Effector memory CD4-positive, alpha-beta T cell (primary cell): ENCODE data around the gene C11orf52.

Experiments used
- DNase-seq, 3 donors: peaks; one replicate each; pipeline ENCODE4 v3.0.0-alpha.2; 2020
- H3K27ac ChIP-seq: 2 replicates; pipeline ENCODE4 v1.7.0; 2013; ENCODE audit warnings: mild to moderate bottlenecking, low read length, moderate library complexity; ENCODE audit not compliant: insufficient read depth, poor library complexity, severe bottlenecking
- H3K27me3 ChIP-seq: replicated peaks from 2 replicates; pipeline ENCODE4 v1.7.0; 2013; ENCODE audit warnings: mild to moderate bottlenecking, low read length; ENCODE audit not compliant: insufficient read depth, control insufficient read depth, poor library complexity, severe bottlenecking
- H3K36me3 ChIP-seq: 2 replicates; pipeline ENCODE4 v1.7.0; 2013; ENCODE audit warnings: mild to moderate bottlenecking, low read length, moderate library complexity; ENCODE audit not compliant: control insufficient read depth, insufficient read depth
- H3K4me1 ChIP-seq: 2 replicates; pipeline ENCODE4 v1.7.0; 2013; ENCODE audit warnings: low read length, mild to moderate bottlenecking; ENCODE audit not compliant: control insufficient read depth, insufficient read depth, poor library complexity, severe bottlenecking
- H3K4me3 ChIP-seq: 2 replicates; pipeline ENCODE4 v1.7.0; 2013; ENCODE audit warnings: low read length, low read depth, mild to moderate bottlenecking; ENCODE audit not compliant: insufficient read depth, poor library complexity, severe bottlenecking
- H3K9me3 ChIP-seq: 2 replicates; pipeline ENCODE4 v1.7.0; 2013; ENCODE audit warnings: mild to moderate bottlenecking, low read length, moderate library complexity; ENCODE audit not compliant: control insufficient read depth

Gene C11orf52

GRCh38 chr11:111912535-111912934 lies 6.2 kb upstream of the C11orf52 start, which contains the start of gene HSPB2:
Gene HSPB2, plus strand, starts transcription at chr11:111912734. Its CDS starts 96 bp downstream, at chr11:111912830.
- no peak for DNase-seq
- Histone ChIP-seq H3K4me1 (no peaks in the 10 kb centered on the region), H3K27me3 (peaks cover 17% of the 10 kb centered on the region), H3K36me3 (no peaks in the 10 kb centered on the region), H3K27ac (no peak within 1 kb of the TSS), H3K4me3 (no peak within 1 kb of the TSS), H3K9me3 (no peaks in the 10 kb centered on the region)

DNA sequence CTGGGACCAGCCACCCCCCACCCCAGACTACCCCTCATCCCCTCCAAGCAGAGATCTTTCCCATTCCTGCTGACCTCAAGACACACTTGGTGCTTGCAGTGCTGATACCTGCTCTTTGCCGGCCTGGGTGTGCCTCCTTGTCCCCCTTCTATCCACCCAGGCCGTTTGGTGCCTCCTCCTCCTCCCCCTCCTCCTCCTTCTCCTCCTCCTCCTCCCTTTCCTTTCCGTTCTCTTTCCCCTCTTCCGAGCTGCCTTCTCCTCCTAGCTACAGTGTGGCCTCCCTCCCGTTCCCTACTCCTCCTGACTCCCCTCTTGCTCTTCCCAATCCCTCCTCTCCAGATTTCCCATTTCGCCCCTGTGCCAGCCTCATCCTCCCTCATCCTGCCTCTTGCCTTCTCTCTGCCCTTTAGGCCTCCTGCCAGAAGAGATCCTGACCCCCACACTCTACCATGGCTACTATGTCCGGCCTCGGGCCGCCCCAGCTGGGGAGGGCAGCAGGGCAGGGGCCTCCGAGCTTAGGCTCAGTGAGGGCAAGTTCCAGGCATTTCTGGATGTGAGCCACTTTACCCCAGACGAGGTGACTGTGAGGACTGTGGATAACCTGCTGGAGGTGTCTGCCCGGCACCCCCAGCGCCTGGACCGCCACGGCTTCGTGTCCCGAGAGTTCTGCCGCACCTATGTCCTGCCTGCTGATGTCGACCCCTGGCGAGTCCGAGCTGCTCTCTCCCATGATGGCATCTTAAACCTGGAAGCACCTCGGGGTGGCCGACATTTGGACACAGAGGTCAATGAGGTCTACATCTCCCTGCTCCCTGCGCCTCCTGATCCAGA lies 5.5 kb upstream of the C11orf52 start:
- H3K4me1 ChIP-seq = no peaks in the 10 kb centered on the region
- H3K27ac ChIP-seq = no peak overlapping the region
- no peak for DNase-seq
- H3K36me3 ChIP-seq = no peaks in the 10 kb centered on the region
- no peaks in the 10 kb centered on the region for H3K9me3 ChIP-seq
- no peak overlapping the region for H3K4me3 ChIP-seq
- H3K27me3 ChIP-seq = peaks cover 17% of the 10 kb centered on the region

DNA sequence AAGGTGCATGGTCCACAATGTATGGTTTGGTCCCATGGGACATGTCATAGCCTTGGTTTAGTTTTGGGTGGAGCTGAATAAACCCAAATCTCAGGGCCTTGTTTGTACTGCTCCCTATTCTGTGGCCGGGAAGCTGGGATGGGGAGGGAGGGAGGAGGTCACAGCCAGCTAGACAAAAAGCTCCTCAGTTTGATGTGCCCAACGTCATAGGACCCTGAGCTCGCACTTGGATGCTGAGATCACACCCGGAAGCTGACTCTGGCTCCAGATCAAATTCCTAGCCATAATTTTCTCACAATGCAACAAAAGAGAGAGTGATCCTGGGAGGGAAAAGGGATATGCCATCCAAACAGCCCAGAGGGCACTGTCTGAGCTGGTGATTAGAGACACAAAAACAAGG lies 4.7 kb upstream of the C11orf52 start:
- no peak for DNase-seq
- peaks cover 17% of the 10 kb centered on the region for H3K27me3 ChIP-seq
- no peak overlapping the region for H3K27ac ChIP-seq
- no peaks in the 10 kb centered on the region for H3K4me1 ChIP-seq
- no peaks in the 10 kb centered on the region for H3K9me3 ChIP-seq
- no peak overlapping the region for H3K4me3 ChIP-seq
- no peaks in the 10 kb centered on the region for H3K36me3 ChIP-seq

DNA sequence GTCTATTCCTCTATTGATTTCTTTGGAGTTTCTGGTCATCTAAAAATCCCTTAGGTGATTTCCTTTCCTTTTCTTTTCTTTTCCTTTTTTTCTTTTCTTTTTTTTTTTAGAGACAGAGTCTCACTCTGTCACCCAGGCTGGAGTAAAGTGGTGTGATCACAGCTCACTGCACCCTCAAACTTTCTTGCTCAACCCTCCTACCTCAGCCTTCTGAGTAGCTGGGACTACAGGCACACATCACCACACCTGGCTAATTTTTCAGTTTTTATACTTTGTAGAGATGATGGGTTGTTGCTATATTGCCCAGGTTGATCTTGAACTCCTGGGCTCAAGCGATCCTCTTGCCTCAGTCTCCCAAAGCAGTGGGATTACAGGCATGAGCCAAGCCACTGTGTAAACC lies 1.9 kb upstream of the C11orf52 start:
- H3K4me1 ChIP-seq = no peaks in the 10 kb centered on the region
- peaks cover 13% of the 10 kb centered on the region for H3K27me3 ChIP-seq
- no peak overlapping the region for H3K4me3 ChIP-seq
- H3K36me3 ChIP-seq = no peaks in the 10 kb centered on the region
- H3K27ac ChIP-seq = no peak overlapping the region
- H3K9me3 ChIP-seq = no peaks in the 10 kb centered on the region
- no peak for DNase-seq

GRCh38 chr11:111917312-111917711 lies 1.4 kb upstream of the C11orf52 start:
- peaks cover 10% of the 10 kb centered on the region for H3K27me3 ChIP-seq
- no peak for DNase-seq
- H3K4me3 ChIP-seq = no peak overlapping the region
- no peaks in the 10 kb centered on the region for H3K4me1 ChIP-seq
- no peaks in the 10 kb centered on the region for H3K36me3 ChIP-seq
- H3K9me3 ChIP-seq = no peaks in the 10 kb centered on the region
- H3K27ac ChIP-seq = no peak overlapping the region

- peaks cover 7% of the 10 kb centered on the region for H3K27me3 ChIP-seq
- H3K4me3 ChIP-seq = no peak overlapping the region
- no peak for DNase-seq
- H3K36me3 ChIP-seq = no peaks in the 10 kb centered on the region
- H3K27ac ChIP-seq = no peak overlapping the region
- H3K9me3 ChIP-seq = no peaks in the 10 kb centered on the region
- H3K4me1 ChIP-seq = no peaks in the 10 kb centered on the region
Observed at GRCh38 chr11:111917788-111918187, 925 bp upstream of the C11orf52 start.

GRCh38 chr11:111920908-111921307 lies 2.2 kb downstream of the C11orf52 start:
- Histone ChIP-seq H3K27me3 (no peaks in the 10 kb centered on the region), H3K27ac (no peak overlapping the region), H3K9me3 (no peaks in the 10 kb centered on the region), H3K36me3 (no peaks in the 10 kb centered on the region), H3K4me3 (no peak overlapping the region), H3K4me1 (no peaks in the 10 kb centered on the region)
- no peak for DNase-seq

DNA sequence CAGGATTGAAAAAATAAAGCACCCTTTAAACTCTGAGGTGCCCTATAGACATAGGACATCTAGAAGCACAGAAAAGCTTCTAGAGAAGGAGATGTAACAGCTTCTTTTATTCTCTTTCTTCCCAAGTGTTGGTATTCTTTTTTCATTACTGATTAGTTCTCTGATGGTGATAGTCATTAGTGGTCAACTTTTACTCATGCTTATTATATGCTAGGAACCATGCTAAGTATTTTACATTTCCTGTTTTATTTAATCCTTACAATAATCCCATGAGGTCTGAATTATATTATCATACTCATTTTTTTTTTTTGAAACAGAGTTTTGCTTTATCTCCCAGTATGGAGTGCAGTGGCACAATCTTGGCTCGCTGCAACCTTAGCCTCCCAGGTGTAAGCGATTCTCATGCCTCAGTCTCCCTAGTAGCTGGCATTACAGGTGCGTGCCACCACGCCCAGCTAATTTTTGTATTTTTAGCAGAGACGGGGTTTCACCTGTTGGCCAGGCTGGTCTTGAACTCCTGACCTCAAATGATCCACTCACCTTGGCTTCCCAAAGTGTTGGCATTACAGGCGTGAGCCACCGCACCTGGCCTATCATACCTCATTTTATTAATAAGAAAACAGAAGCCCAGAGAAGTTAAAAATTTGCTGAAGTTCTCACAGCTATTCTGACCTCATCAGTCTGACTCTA lies 3.0 kb downstream of the C11orf52 start:
- Histone ChIP-seq H3K27me3 (no peaks in the 10 kb centered on the region), H3K27ac (no peak overlapping the region), H3K36me3 (no peaks in the 10 kb centered on the region), H3K4me3 (no peak overlapping the region), H3K4me1 (peaks cover 5% of the 10 kb centered on the region), H3K9me3 (no peaks in the 10 kb centered on the region)
- DNase-seq = no peak

- H3K27me3 ChIP-seq = no peaks in the 10 kb centered on the region
- H3K4me3 ChIP-seq = no peak overlapping the region
- DNase-seq = no peak
- H3K36me3 ChIP-seq = no peaks in the 10 kb centered on the region
- H3K27ac ChIP-seq = no peak overlapping the region
- peaks cover 5% of the 10 kb centered on the region for H3K4me1 ChIP-seq
- no peaks in the 10 kb centered on the region for H3K9me3 ChIP-seq
Observed at GRCh38 chr11:111922803-111923202, 4.1 kb downstream of the C11orf52 start.

GRCh38 chr11:111923351-111923788 lies 4.7 kb downstream of the C11orf52 start:
- Histone ChIP-seq H3K36me3 (no peaks in the 10 kb centered on the region), H3K4me3 (no peak overlapping the region), H3K27me3 (no peaks in the 10 kb centered on the region), H3K27ac (no peak overlapping the region), H3K4me1 (peaks cover 5% of the 10 kb centered on the region), H3K9me3 (no peaks in the 10 kb centered on the region)
- no peak for DNase-seq
